Osteoblast (primary cell): ENCODE results near the gene GFRA1. TPM values are rescaled to one million over a fixed set of nuclear protein-coding genes. Genes with fewer than 3 reads are reported as not detected.

Source experiments
- DNase-seq: peaks from one replicate; pipeline ENCODE4 v3.0.0; 2011; ENCODE audit warnings: low spot score, mixed read lengths; ENCODE audit not compliant: insufficient read length; ENCODE audit errors: missing footprints
- H2AFZ ChIP-seq: 2 replicates; pipeline ENCODE4 v1.6.0; 2011; ENCODE audit warnings: mild to moderate bottlenecking, low read length
- H3K27ac ChIP-seq: 2 replicates; pipeline ENCODE4 v1.5.1; 2011; ENCODE audit warnings: mild to moderate bottlenecking, low read depth, low read length, moderate library complexity
- H3K27me3 ChIP-seq: 2 replicates; pipeline ENCODE4 v1.6.0; 2012; ENCODE audit warnings: mild to moderate bottlenecking, control low read depth, inconsistent platforms, low read length, moderate library complexity; ENCODE audit not compliant: insufficient read depth
- H3K36me3 ChIP-seq: 2 replicates; pipeline ENCODE4 v1.5.1; 2011; ENCODE audit warnings: mild to moderate bottlenecking, low read length, control low read depth, moderate library complexity; ENCODE audit not compliant: insufficient read depth
- H3K4me1 ChIP-seq: 2 replicates; pipeline ENCODE4 v1.5.1; 2011; ENCODE audit warnings: mild to moderate bottlenecking, low read length, control low read depth, moderate library complexity; ENCODE audit not compliant: insufficient read depth
- H3K4me2 ChIP-seq: 2 replicates; pipeline ENCODE4 v1.6.0; 2011; ENCODE audit warnings: mild to moderate bottlenecking, low read length; ENCODE audit not compliant: insufficient read depth
- H3K4me3 ChIP-seq: fragments of 200-600 bp; sonication (generic); 3 replicates; pipeline ENCODE4 v1.5.1; 2012; ENCODE audit warnings: mild to moderate bottlenecking, low read length, inconsistent platforms; ENCODE audit not compliant: insufficient read depth
- H3K79me2 ChIP-seq: 2 replicates; pipeline ENCODE4 v1.6.0; 2012; ENCODE audit warnings: mild to moderate bottlenecking, low read length, control low read depth, inconsistent platforms; ENCODE audit not compliant: insufficient read depth
- H3K9me3 ChIP-seq: 2 replicates; pipeline ENCODE4 v1.5.1; 2011; ENCODE audit warnings: low read depth, low read length, control low read depth
- H4K20me1 ChIP-seq: 2 replicates; pipeline ENCODE4 v1.6.0; 2012; ENCODE audit warnings: mild to moderate bottlenecking, low read length, control low read depth; ENCODE audit not compliant: insufficient read depth
- CTCF ChIP-seq: IDR thresholded peaks from 2 replicates; pipeline ENCODE4 v1.5.1; 2011; ENCODE audit warnings: mild to moderate bottlenecking, low read depth, low read length, moderate library complexity; ENCODE audit errors: extremely low read depth
- total RNA-seq: library from RNA; depleted of rRNA; stranded (reverse); fragments of >200 nt; gene quantifications from 2 replicates; pipeline ENCODE4 v1.2.3, GENCODE V29; 2012

The GFRA1 gene
- total RNA-seq, 1 donor, result 76.0 TPM

GRCh38 chr10:116071453-116072148 is 201.4 kb downstream of the GFRA1 start:
- TF ChIP-seq CTCF, result no peak
- Histone ChIP-seq H3K4me2 (no peak overlapping the region), H3K4me3 (no peak overlapping the region), H3K27ac (no peak overlapping the region), H3K4me1 (no peaks in the 10 kb centered on the region), H3K27me3 (no peaks in the 10 kb centered on the region), H3K9me3 (no peaks in the 10 kb centered on the region), H2AFZ (no peak overlapping the region), H4K20me1 (no peaks in the 10 kb centered on the region), H3K36me3 (no peaks in the 10 kb centered on the region), H3K79me2 (no peaks in the 10 kb centered on the region)
- DNase-seq, result no peak

GRCh38 chr10:116070743-116071320 is 202.2 kb downstream of the GFRA1 start:
- DNase-seq, result no peak
- Histone ChIP-seq H2AFZ (no peak overlapping the region), H3K36me3 (no peaks in the 10 kb centered on the region), H3K4me3 (no peak overlapping the region), H3K27me3 (no peaks in the 10 kb centered on the region), H3K4me2 (no peak overlapping the region), H4K20me1 (no peaks in the 10 kb centered on the region), H3K4me1 (no peaks in the 10 kb centered on the region), H3K9me3 (no peaks in the 10 kb centered on the region), H3K79me2 (no peaks in the 10 kb centered on the region), H3K27ac (no peak overlapping the region)
- TF ChIP-seq CTCF, result no peak

- no peaks in the 10 kb centered on the region for H3K9me3 ChIP-seq
- DNase-seq, result no peak
- no peaks in the 10 kb centered on the region for H3K4me1 ChIP-seq
- H4K20me1 ChIP-seq, result no peaks in the 10 kb centered on the region
- TF ChIP-seq CTCF, result no peak
- no peak overlapping the region for H3K4me2 ChIP-seq
- no peak overlapping the region for H3K27ac ChIP-seq
- no peaks in the 10 kb centered on the region for H3K27me3 ChIP-seq
- H3K4me3 ChIP-seq, result no peak overlapping the region
- no peaks in the 10 kb centered on the region for H3K79me2 ChIP-seq
- H2AFZ ChIP-seq, result no peak overlapping the region
- no peaks in the 10 kb centered on the region for H3K36me3 ChIP-seq
These were observed 203.2 kb downstream of the GFRA1 start for GRCh38 chr10:116069856-116070255.

- H3K79me2 ChIP-seq, result no peaks in the 10 kb centered on the region
- H4K20me1 ChIP-seq, result no peaks in the 10 kb centered on the region
These were observed 205.2 kb downstream of the GFRA1 start for GRCh38 chr10:116067825-116068224.

More at GRCh38 chr10:116067825-116068224, 205.2 kb downstream of the GFRA1 start:
- H2AFZ ChIP-seq, result no peak overlapping the region
- no peak for DNase-seq
- H3K4me2 ChIP-seq, result no peak overlapping the region
- H3K27ac ChIP-seq, result no peak overlapping the region
- no peak overlapping the region for H3K4me3 ChIP-seq
- TF ChIP-seq CTCF, result no peak
- no peaks in the 10 kb centered on the region for H3K36me3 ChIP-seq
- no peaks in the 10 kb centered on the region for H3K4me1 ChIP-seq
- H3K9me3 ChIP-seq, result no peaks in the 10 kb centered on the region
- peaks cover 2% of the 10 kb centered on the region for H3K27me3 ChIP-seq
